ENCODE data around the gene SZRD1. TPM values are rescaled to one million over a fixed set of nuclear protein-coding genes. Genes with fewer than 3 reads are reported as not detected.

Gene SZRD1
- polyA plus RNA-seq, 2 of the 4 experiments (the other 2 are of a cell fraction) = 56.8 to 91.9 TPM

GRCh38 chr1:16446116-16446515, 79.1 kb downstream of the SZRD1 start (continued):
- TF ChIP-seq CBX2 (IDR thresholded peaks at IDR 0.05; ENCODE audit: borderline replicate concordance, low read depth) = no peak
- TF ChIP-seq, protein P1, sequence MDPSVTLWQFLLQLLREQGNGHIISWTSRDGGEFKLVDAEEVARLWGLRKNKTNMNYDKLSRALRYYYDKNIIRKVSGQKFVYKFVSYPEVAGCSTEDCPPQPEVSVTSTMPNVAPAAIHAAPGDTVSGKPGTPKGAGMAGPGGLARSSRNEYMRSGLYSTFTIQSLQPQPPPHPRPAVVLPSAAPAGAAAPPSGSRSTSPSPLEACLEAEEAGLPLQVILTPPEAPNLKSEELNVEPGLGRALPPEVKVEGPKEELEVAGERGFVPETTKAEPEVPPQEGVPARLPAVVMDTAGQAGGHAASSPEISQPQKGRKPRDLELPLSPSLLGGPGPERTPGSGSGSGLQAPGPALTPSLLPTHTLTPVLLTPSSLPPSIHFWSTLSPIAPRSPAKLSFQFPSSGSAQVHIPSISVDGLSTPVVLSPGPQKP (IDR thresholded peaks at IDR 0.05; ENCODE audit: low read depth, low read length) = no peak
- no peak for TF ChIP-seq NR3C1 (IDR thresholded peaks at IDR 0.05)
- no peak for TF ChIP-seq HEYL (CRISPR knock-in tag; IDR thresholded peaks at IDR 0.05)
- no peak for TF ChIP-seq MYC (IDR thresholded peaks at IDR 0.05; ENCODE audit: borderline replicate concordance, low read length)
- TF ChIP-seq RARB (CRISPR knock-in tag; IDR thresholded peaks at IDR 0.05) = no peak
- no peak for TF ChIP-seq RCOR1 (IDR thresholded peaks at IDR 0.05; ENCODE audit: low read depth, low read length)
- no peak for TF ChIP-seq PHF8 (IDR thresholded peaks at IDR 0.05; ENCODE audit: borderline replicate concordance, low read depth)
- no peak for TF ChIP-seq TFCP2L1 (CRISPR knock-in tag; IDR thresholded peaks at IDR 0.05)

DNA sequence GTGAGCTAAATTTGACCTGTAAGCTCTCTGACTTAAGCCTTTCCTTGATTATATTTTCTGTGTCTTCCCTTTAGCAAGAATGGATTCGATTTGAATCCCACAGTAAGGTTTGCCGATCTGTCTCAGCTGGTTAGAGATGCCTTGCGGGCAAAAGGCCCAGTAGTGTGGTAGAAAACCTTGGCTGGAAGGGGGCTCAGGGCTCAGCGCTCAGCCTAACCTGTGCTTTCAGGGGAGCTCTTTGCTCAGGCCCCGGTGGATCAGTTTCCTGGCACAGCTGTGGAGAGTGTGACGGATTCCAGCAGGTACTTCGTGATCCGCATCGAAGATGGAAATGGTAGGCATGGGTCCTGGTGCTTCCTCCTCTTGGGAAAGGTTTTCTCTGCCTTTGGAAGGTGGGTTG, 80.6 kb downstream of the SZRD1 start:
- no peak overlapping the region for H3K27ac ChIP-seq
- ChIA-PET CTCF (interaction anchor here (5.9 kb wide), 1 partner anchor 8 kb away, joined by 30 read pairs; the partner anchor contains the start of gene NECAP2), POLR2A (no interaction called here)
- TF ChIP-seq POLR2A (IDR thresholded peaks at IDR 0.05; ENCODE audit: low read length) (no peak), JUN (IDR thresholded peaks at IDR 0.05) (no peak), ESRRA (IDR thresholded peaks at IDR 0.05; ENCODE audit: borderline replicate concordance, low read length) (no peak), RARB (CRISPR knock-in tag; IDR thresholded peaks at IDR 0.05) (no peak), EHF (CRISPR knock-in tag; IDR thresholded peaks at IDR 0.05) (no peak), CBX8 (IDR thresholded peaks at IDR 0.05) (no peak), ZNF302 (CRISPR knock-in tag; IDR thresholded peaks at IDR 0.05) (no peak), NR3C1 (IDR thresholded peaks at IDR 0.05) (no peak), MYC (IDR thresholded peaks at IDR 0.05; ENCODE audit: borderline replicate concordance, low read length) (no peak), FOXS1 (CRISPR knock-in tag; IDR thresholded peaks at IDR 0.05) (no peak), HOXB13 (CRISPR knock-in tag; IDR thresholded peaks at IDR 0.05; ENCODE audit: low read depth) (no peak), GATA3 (IDR thresholded peaks at IDR 0.05; ENCODE audit: borderline replicate concordance) (no peak), FOSB (CRISPR knock-in tag; IDR thresholded peaks at IDR 0.05) (no peak)
- no peak overlapping the region for H3K4me3 ChIP-seq
- no peaks in the 10 kb centered on the region for H3K4me1 ChIP-seq
- FAIRE-seq (no peak), DNase-seq (ENCODE audit: low read depth in 1 of 2, low spot score in 1 of 2) (no peak), ATAC-seq (no peak)
- H3K9me3 ChIP-seq = no peaks in the 10 kb centered on the region
- 91% methylated on average over 9 of the region's 9 CpGs for WGBS (ENCODE audit: missing lambda C conversion rate)
- H3K4me2 ChIP-seq = no peak overlapping the region

Other genes with a start within 250 kb of the SZRD1 start
- gene EPHA2, start 211.2 kb upstream of the SZRD1 start, polyA plus RNA-seq (2011; rRNA removed) = 55.0 and 59.3 TPM in 2 replicates
- gene EPHA2, start 211.2 kb upstream of the SZRD1 start, polyA plus RNA-seq (2017; fragmentation: RNase III; extraction: RNeasy Plus Mini Kit Qiagen cat#74134 plus additional on column Dnase treatment) = 87.1 to 93.8 TPM (median 93.2 TPM) in 3 replicates
- gene ARHGEF19, start 154.6 kb upstream of the SZRD1 start, polyA plus RNA-seq (2011; rRNA removed) = 6.1 and 6.7 TPM in 2 replicates
- gene ARHGEF19, start 154.6 kb upstream of the SZRD1 start, polyA plus RNA-seq (2017; fragmentation: RNase III; extraction: RNeasy Plus Mini Kit Qiagen cat#74134 plus additional on column Dnase treatment) = 7.6 to 9.5 TPM (median 9.2 TPM) in 3 replicates
- 2.4 and 3.6 TPM in 2 replicates for gene CPLANE2, start 130.1 kb upstream of the SZRD1 start, polyA plus RNA-seq (2011; rRNA removed)
- 2.6 to 3.7 TPM (median 2.8 TPM) in 3 replicates for gene CPLANE2, start 130.1 kb upstream of the SZRD1 start, polyA plus RNA-seq (2017; fragmentation: RNase III; extraction: RNeasy Plus Mini Kit Qiagen cat#74134 plus additional on column Dnase treatment)
- 12.4 and 14.0 TPM in 2 replicates for gene FBXO42, start 14.8 kb upstream of the SZRD1 start, polyA plus RNA-seq (2011; rRNA removed)
- 4.7 to 5.8 TPM (median 5.4 TPM) in 3 replicates for gene FBXO42, start 14.8 kb upstream of the SZRD1 start, polyA plus RNA-seq (2017; fragmentation: RNase III; extraction: RNeasy Plus Mini Kit Qiagen cat#74134 plus additional on column Dnase treatment)
- 0.08 and 0.15 TPM in 2 replicates for gene SPATA21, start 70.2 kb downstream of the SZRD1 start, polyA plus RNA-seq (2011; rRNA removed)
- 0.09 to 0.12 TPM (median 0.10 TPM) in 3 replicates for gene SPATA21, start 70.2 kb downstream of the SZRD1 start, polyA plus RNA-seq (2017; fragmentation: RNase III; extraction: RNeasy Plus Mini Kit Qiagen cat#74134 plus additional on column Dnase treatment)
- 38.5 and 40.3 TPM in 2 replicates for gene NECAP2, start 73.5 kb downstream of the SZRD1 start, polyA plus RNA-seq (2011; rRNA removed)
- 28.4 to 29.7 TPM (median 29.4 TPM) in 3 replicates for gene NECAP2, start 73.5 kb downstream of the SZRD1 start, polyA plus RNA-seq (2017; fragmentation: RNase III; extraction: RNeasy Plus Mini Kit Qiagen cat#74134 plus additional on column Dnase treatment)
- 56.2 TPM in 1 of 2 replicates, not detected in the other for gene RNU1-1, start 147.0 kb downstream of the SZRD1 start, polyA plus RNA-seq (2011; rRNA removed)
- gene RNU1-1, start 147.0 kb downstream of the SZRD1 start, polyA plus RNA-seq (2017; fragmentation: RNase III; extraction: RNeasy Plus Mini Kit Qiagen cat#74134 plus additional on column Dnase treatment) = 6.5 to 8.5 TPM (median 6.6 TPM) in 3 replicates
- 36.8 and 37.0 TPM in 2 replicates for gene NBPF1, start 246.3 kb downstream of the SZRD1 start, polyA plus RNA-seq (2011; rRNA removed)
- gene NBPF1, start 246.3 kb downstream of the SZRD1 start, polyA plus RNA-seq (2017; fragmentation: RNase III; extraction: RNeasy Plus Mini Kit Qiagen cat#74134 plus additional on column Dnase treatment) = 23.0 to 24.5 TPM (median 23.9 TPM) in 3 replicates